DMS53 (cell line): ENCODE data around the gene TRABD2A.
"Not testable (repeated sequence)": the region's sequence is repeated elsewhere in the genome, so short reads cannot be mapped to it uniquely, and the experiment has no call there.

Source experiments
- DNase-seq: peaks from one replicate; lab custom pipeline; 2025; lab: John Stamatoyannopoulos, UW

The TRABD2A gene

GRCh38 chr2:84879584-84880394 lies 1.1 kb downstream of the TRABD2A start:
- DNase-seq: peak; percentile 52

GRCh38 chr2:84878896-84879583 lies 1.8 kb downstream of the TRABD2A start:
- no peak for DNase-seq

- DNase-seq: peak; percentile 28
Observed at GRCh38 chr2:84878459-84878858, 2.4 kb downstream of the TRABD2A start.

- DNase-seq: no peak
Observed at GRCh38 chr2:84876369-84876768, 4.5 kb downstream of the TRABD2A start.

DNA sequence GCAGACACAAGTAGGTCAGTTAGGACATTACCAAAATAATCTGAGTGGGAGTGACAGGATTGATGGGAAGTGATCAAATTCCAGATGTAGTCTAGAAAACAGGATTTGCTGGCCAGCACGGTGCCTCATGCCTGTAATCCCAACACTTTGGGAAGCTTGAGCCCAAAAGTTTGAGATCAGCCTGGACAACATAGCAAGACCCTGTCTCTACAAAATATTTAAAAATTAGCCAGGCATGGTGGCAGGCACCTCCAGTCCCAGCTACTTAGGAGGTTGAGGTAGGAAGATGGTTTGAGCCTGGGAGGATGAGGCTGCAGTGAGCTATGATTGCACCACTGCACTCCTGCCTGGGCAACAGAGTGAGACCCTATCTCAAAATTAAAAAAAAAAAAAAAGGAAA lies 5.3 kb downstream of the TRABD2A start:
- not testable (repeated sequence) for DNase-seq

GRCh38 chr2:84875213-84875560 lies 5.7 kb downstream of the TRABD2A start:
- DNase-seq: no peak

DNA sequence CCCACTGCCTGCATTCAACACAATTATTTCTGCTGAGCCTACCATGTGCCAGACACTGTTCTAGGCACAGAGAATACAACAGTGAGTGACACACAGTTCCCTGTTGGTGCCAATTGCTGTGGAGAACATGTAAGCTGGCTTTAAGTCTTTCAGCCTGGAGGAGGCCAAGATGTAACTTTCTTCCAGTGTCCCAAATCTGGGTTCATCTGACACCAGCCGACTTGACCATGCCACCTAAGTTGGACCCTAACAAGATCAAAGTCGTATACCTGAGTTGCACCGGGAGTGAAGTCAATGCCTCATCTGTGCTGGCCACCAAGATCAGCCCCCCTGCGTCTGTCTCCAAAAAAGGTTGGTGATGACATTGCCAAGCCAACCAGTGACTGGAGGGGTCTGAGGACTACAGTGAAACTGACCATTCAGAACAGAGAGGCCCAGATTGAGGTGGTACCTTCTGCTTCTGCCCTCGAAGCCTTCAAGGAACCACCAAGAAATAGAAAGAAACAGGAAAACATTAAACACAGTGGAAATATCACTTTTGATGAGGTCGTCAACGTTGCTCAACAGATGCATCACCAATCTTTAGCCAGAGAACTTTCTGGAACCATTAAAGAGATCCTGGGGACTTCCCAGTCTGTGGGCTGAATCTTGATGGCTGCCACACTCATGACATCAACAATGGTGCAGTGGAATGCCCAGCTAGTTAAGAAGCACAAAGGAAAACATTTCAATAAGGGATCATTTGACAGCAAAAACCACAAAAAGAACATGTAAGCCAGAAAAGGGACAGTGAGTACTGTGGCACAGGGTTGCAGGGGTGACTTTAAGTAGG lies 6.3 kb downstream of the TRABD2A start:
- no peak for DNase-seq

GRCh38 chr2:84873350-84873749 lies 7.5 kb downstream of the TRABD2A start:
- DNase-seq: no peak

DNA sequence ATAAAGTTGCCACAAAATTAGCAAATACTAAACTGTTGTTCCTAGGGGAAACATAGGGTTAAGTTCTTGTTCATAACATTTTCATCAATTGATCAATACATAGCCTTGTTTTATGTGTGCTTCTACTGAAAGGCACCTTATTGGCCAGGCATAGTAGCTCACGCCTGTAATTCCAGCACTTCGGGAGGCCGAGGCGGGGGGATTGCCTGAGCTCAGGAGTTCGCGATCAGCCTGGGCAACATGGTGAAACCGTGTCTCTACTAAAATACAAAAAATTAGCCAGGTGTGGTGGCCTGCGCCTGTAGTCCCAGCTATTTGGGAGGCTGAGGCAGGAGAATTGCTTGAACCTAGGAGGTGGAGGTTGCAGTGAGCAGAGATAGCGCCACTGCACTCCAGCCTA lies 8.2 kb downstream of the TRABD2A start:
- not testable (repeated sequence) for DNase-seq

- no peak for DNase-seq
Observed at GRCh38 chr2:84870306-84870705, 10.6 kb downstream of the TRABD2A start.

- not testable (repeated sequence) for DNase-seq
Observed at GRCh38 chr2:84868327-84868726, 12.6 kb downstream of the TRABD2A start.

GRCh38 chr2:84866122-84866521 lies 14.8 kb downstream of the TRABD2A start:
- no peak for DNase-seq

DNA sequence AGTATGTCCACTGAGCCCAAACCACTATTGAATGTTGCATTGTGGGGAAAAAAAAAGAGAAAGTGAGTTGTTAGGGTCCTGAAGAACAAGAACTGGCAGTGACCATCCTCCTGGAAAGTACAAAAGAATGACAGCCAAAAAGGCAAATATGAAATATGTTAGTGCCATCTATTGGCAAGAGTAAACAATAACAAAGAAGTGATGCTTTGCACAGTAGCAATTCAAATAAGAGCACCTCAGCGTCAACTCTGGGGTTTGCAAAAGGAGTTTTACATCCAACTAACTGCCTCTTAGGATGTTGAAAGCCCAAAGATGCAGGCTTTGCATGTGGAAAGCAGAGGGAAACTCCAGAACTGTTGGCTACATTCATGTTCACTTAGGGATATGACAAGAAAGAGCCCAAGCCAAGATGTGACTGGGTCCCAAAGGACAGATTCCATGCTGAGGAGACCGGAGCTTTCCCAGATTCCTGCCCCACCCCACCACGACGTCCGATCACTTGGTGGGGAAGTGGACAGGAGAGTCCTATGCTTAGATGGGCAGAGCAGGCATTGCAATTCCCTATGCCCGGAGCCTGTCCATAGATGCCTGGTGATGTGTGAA lies 15.6 kb downstream of the TRABD2A start:
- DNase-seq: peak; percentile 65

DNA sequence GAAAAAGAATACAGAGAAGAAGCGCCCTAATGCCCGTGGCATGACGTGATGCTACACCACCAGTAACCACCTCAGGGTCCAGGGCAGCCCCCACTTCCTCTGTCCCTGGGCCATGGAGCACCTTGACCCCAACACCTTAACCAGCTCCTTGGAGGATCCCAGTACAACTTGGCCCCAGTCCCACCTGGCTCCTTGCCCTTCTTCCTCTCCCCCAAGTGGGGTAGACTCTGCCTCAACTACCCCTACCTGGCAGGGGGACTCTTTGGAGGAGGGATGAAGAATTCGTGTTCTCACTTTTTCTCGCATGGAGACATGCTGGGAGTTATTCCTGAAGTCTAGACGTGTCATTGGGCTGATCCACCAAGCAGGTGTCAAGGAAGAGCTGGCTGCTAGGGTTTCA lies 18.9 kb downstream of the TRABD2A start:
- DNase-seq: no peak

GRCh38 chr2:84861539-84861938 lies 19.3 kb downstream of the TRABD2A start:
- DNase-seq: no peak

DNA sequence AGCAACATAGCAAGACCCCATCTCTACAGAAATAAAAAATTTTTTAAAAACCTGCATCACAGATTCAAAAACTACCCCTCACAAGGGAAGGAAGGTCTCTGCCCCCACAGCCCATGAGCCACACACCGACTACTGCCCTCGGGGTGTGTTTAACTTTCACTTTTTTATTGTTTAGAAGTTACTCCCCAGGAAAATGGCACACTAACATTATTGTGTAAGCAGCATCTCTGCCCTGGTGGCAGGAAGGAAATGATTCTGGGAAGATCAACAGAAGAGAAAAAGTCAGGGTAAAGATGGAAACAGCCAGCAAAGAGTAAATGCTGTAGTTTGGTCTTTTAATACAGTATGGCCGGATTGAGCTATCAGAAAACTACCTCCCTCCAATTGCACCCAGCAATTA lies 21.9 kb downstream of the TRABD2A start:
- no peak for DNase-seq

DNA sequence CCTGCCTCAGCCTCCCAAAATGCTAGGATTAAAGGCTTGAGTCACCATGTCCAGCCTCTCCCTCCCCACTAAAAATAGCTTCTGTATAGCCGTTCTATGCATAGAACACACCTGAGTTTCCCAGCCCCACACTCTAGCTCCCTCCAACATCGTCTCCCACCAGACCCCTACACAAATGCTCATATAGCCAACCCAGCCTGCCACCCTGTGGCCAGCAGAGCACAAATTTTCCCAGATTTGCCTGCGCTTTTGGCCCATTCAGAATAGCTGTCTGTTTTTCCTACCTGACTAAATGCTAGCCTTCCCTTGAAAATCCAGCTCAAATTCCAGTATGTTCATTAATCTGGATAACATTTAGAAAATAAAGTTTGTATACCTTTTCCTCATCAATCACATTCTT lies 22.8 kb downstream of the TRABD2A start:
- DNase-seq: no peak

GRCh38 chr2:84857566-84857965 lies 23.3 kb downstream of the TRABD2A start:
- DNase-seq: no peak

DNA sequence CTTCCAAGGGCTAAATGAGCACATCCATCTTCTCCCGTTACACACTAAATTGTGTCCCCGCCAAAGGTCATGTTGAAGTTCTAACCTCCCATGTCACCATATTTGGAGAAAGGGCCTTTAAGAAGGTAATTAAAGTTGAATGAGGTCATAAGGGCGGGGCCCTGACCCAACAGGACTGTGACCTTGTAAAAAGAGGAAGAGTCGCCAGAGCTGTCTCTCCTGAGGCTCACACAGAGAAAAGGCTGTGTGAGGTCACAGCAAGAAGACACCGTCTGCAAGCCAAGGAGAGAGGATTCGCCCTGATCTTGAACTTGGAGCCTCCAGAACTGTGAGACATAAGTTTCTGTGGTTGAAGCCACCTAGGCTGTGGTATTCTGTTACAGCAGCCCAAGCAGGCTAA lies 24.1 kb downstream of the TRABD2A start:
- DNase-seq: no peak

- no peak for DNase-seq
Observed at GRCh38 chr2:84855731-84856130, 25.2 kb downstream of the TRABD2A start.

DNA sequence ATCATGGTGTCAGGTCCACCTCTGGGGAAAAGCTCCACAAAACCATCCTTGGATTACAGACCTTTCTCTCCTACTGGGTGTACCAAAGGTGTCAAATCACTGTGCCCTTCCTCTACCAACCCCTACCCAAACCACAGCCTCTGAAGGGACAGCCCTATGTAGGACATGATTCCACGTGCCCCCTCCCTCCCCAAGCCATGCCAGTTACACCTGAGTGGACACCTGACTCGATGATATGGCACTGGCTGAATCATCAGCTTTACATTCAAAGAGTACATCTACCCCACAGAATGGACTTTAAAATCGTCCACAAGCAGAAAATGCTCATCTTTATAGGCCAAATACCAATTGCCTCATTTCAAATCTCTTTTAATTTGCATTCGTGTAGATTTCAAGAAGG lies 26.0 kb downstream of the TRABD2A start:
- no peak for DNase-seq

DNA sequence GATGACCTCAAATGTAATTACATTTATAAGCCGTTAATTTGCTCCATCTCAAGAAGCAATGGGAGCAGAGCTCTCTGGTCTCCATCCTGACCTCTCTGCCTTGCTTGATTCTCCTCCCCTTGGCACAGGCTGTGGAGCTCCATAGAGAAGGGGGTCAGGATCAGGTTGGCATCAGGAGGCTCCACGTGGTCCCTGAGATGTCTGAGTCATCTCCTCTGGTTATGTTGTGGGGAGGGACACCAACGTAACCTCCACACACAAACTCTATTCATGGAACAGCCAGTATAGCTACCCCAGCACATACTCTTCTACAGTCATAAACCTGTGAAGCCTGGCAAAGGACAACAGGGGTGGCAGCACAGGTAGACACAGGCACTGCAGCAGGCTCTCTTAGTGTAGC lies 29.0 kb downstream of the TRABD2A start:
- DNase-seq: no peak
